ENCODE data around the gene CHRD.
"Not testable (repeated sequence)": the region's sequence is repeated elsewhere in the genome, so short reads cannot be mapped to it uniquely, and the experiment has no call there.

Gene CHRD

DNA sequence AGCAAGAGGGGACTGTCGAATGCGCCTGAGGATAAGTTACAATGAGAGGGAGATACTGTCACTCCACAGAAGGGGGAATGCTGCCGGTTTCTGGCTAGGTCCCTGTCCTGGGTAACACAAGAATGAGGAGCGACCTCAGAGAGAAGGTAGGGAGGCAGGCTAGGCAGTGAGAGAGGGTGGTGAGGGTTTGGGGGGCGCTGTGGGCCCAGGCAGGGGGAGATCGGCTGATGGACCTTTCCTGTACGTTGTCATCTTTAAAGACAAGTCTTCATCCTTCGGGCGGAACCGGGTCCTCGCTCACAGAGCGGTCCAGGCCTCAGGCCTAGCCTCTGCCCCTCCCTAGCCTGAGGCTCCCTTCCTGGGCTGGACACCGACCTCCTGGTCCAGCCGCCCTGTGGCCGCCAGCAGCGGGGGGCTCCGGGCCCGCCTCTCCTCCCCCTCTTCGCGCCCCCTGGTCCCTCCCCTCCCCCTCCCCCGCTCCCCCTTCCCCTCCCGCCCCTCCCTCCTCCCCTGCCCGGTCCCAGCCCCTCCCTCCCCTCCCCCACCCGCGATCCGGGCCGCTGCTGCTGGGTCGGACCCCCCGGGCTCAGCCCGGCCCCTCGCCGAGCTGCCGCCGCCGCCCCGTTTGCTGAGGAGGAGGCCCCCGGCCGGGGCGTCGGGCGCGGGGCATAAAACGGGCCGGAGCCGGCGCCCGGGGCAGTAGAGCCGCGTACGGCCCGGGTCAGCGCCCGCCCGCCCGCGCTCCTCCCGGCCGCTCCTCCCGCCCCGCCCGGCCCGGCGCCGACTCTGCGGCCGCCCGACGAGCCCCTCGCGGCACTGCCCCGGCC lies at the start of gene CHRD:
CHRD (plus strand) TSS at position 697 of the 827 bp plus-strand sequence. CDS start 265 bp downstream, outside the sequence.
- no peak for DNase-seq

- DNase-seq, result no peak
Measured at GRCh38 chr3:184332370-184333090, 47.3 kb upstream of the CHRD start.

- no peak for DNase-seq
Measured at GRCh38 chr3:184333190-184333589, 46.7 kb upstream of the CHRD start.

DNA sequence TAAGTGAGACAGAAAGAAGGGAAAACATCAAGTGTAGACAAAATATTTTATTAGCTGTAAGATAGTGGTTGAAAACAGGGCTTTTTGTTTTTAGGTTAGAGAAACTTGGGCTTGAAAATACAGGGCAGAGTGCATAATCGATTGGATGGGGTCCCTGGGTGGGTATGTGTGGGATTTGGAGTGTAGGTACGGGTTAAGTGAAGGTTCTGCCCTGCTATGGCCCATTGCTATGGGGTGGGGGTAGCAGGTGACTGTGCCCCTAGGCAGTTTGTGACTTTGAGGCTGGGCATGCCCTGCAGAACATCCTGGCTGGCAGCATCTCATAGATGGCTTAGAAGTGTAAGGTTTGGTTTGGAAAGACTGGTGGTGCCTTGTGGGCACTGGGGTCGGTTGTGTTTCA lies 46.2 kb upstream of the CHRD start:
- no peak for DNase-seq

DNA sequence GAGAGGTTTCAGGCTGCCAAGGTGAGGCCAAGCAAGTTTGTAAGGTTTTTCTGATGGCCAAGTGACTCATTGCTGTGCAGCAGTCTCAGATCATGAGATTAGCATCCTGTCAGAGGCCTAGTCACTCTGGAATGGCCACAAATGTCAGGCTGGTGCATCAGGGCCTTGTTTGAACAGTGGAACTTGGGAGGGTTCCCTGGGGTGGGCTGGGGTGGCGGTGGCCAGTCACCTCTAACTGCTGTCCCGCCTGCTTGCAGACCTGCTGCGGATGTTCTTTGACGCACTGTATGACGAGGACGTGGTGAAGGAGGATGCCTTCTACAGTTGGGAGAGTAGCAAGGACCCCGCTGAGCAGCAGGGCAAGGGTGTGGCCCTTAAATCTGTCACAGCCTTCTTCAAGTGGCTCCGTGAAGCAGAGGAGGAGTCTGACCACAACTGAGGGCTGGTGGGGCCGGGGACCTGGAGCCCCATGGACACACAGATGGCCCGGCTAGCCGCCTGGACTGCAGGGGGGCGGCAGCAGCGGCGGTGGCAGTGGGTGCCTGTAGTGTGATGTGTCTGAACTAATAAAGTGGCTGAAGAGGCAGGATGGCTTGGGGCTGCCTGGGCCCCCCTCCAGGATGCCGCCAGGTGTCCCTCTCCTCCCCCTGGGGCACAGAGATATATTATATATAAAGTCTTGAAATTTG lies 45.2 kb upstream of the CHRD start:
- DNase-seq, result no peak

GRCh38 chr3:184335291-184335660 lies 44.6 kb upstream of the CHRD start:
- peak; percentile 14 for DNase-seq

DNA sequence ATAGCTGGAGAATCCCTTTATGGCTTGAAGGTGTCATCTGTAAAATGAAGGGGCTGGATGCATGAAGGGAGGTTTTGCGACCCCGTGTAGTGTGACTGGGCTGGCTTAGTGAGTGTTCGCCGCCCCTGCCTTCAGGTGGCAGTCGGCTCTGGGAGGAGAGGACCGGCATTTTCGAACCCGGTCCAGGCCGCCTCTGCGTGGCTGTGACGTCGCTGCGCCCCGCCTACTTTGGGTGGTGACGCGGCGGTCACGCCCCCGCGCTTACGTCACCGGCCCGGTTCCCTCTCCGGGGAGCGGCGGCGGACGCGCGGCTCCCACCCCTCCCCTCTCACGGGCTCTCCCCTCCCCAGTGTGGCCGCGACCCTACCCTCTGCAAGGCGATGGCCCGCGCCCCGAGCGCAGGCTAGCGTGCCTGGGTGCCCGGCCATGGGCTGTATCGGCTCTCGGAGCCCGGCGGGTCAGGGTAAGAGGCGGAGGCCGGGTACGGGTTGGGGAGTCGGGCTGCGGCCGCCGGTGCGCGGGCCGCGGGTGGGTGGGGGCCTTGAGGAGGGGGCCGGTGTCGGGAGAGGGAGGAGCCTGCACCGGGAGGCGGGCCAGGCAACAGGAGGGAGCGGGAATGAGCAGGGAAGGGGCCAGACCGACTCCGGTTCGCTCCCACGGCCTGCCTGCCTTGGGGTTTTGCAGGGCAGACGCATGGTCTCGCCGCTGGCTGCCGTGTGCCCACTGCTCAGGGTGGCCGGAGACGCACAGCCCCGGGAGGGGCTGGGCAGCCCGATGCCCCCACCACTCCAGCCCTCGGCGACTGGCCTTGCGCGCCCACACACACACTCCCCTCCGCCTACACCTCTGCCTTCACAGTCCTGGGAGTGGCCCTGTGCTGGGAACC lies 44.0 kb upstream of the CHRD start:
- peak; percentile 88 for DNase-seq

GRCh38 chr3:184336547-184337398 lies 43.1 kb upstream of the CHRD start:
- no peak for DNase-seq

DNA sequence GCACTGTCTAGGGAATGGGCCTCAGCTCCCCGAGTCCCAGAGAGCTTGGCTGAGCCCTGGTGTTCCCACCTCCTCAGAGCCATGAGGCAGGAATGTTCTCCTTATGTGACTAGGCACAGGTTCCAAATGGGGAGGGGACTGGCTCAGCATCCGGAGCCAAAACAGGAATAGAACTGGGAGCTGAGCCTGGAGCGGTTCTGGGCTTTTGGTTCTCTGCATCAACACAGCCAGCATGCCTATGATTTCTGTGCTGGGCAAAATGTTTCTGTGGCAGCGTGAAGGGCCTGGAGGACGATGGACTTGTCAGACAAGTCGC lies 42.5 kb upstream of the CHRD start, which contains the start of gene FAM131A:
FAM131A (plus strand) TSS at position 202 of the 316 bp plus-strand sequence; CDS start at position 233, 31 bp downstream.
- DNase-seq, result no peak

- DNase-seq, result no peak
Measured at GRCh38 chr3:184337981-184338380, 41.9 kb upstream of the CHRD start.

DNA sequence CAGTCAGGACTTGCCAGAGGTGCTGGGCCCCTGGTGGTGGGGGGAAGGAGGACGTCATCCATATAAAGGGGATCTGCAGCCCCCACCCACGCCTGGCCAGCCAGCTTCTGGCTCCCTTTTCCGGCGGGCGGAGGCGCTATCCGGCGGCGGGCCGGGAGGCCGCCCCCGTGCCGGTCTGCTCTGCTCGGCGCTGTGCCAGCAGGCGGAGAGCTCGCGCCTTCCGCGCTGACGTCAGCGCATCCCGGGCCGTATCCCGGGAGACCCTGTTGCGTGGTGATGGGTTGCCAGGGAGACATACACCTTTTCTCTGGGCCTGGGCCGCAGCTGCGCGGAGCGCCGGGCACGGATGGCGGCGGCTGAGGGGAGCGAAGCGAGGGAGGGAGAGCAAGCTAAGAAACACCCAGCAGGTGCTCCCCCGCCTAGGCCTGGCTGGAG lies 41.3 kb upstream of the CHRD start:
- DNase-seq, result no peak

DNA sequence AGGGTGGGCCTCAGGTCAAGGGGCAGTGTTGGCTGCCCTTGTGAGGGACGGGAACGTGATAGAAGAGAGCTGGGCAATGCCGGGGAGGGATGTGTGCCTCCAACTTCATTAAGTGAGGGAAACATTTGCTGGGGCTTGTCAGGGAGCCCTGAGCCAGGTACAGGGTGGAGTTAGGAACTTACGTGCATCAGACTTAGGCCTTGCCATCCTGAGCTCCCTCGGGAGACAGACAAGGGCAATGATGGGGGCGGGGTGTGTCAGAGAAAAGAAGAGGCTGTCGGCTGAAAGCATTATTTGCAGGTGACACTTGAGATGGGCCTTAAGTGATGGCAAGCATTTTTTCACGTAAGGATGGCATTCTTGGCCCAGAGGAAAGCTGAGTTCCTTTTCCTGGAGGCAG lies 40.9 kb upstream of the CHRD start:
- no peak for DNase-seq

DNA sequence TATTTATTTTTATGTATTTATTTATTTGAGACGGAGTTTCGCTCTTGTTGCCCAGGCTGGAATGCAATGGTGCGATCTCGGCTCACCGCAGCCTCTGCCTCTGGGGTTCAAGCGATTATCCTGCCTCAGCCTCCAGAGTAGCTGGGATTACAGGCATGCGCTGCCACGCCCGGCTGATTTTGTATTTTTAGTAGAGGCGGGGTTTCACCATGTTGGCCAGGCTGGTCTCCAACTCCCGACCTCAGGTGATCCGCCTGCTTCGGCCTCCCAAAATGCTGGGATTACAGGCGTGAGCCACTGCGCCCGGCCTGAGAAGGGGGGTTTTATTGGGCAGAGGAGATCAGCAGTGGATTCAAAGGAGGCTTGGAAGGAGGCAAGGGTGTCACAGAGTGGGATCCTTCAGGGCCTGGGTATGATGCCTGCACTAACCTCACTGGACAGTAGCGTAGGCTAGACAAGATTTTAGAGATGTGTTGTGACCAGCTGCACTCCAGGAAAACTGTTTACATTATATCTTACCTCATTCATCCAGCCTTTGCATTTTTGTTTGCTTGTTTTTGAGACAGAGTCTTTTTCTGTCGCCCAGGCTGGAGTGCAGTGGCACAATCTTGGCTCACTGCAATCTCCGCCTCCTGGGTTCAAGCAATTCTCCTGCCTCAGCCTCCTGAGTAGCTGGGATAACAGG lies 40.3 kb upstream of the CHRD start:
- not testable (repeated sequence) for DNase-seq

- no peak for DNase-seq
Measured at GRCh38 chr3:184341925-184342324, 37.9 kb upstream of the CHRD start.

- DNase-seq, result no peak
Measured at GRCh38 chr3:184343200-184343876, 36.5 kb upstream of the CHRD start.

GRCh38 chr3:184344579-184345316 lies 35.1 kb upstream of the CHRD start:
- no peak for DNase-seq

- peak; percentile 85 for DNase-seq
Measured at GRCh38 chr3:184345317-184346144, 34.3 kb upstream of the CHRD start.

GRCh38 chr3:184346480-184347190 lies 33.2 kb upstream of the CHRD start:
- no peak for DNase-seq

Data from RPMI8226 (cell line).